ENCODE results near the gene OTUD1.
A peak's percentile ranks its signal among the peaks of the same experiment; 100 is the strongest.

The OTUD1 gene

GRCh38 chr10:23421397-23421796 is 17.5 kb upstream of the OTUD1 start:
- no peak for DNase-seq (ENCODE audit: low read depth)

GRCh38 chr10:23422003-23422411 is 16.9 kb upstream of the OTUD1 start:
- no peak for DNase-seq (ENCODE audit: low read depth)

GRCh38 chr10:23432166-23432565 is 6.7 kb upstream of the OTUD1 start:
- DNase-seq (ENCODE audit: low read depth), result no peak

GRCh38 chr10:23432639-23433038 is 6.2 kb upstream of the OTUD1 start:
- no peak for DNase-seq (ENCODE audit: low read depth)

- no peak for DNase-seq (ENCODE audit: low read depth)
Observed at GRCh38 chr10:23433701-23434100, 5.2 kb upstream of the OTUD1 start.

- no peak for DNase-seq (ENCODE audit: low read depth)
Observed at GRCh38 chr10:23435378-23435777, 3.5 kb upstream of the OTUD1 start.

- DNase-seq (ENCODE audit: low read depth), result no peak
Observed at GRCh38 chr10:23436983-23437382, 1.9 kb upstream of the OTUD1 start.

- no peak for DNase-seq (ENCODE audit: low read depth)
Observed at GRCh38 chr10:23437963-23438546, 820 bp upstream of the OTUD1 start.

- DNase-seq (ENCODE audit: low read depth), result no peak
Observed at GRCh38 chr10:23439452-23439960, 631 bp downstream of the OTUD1 start.

GRCh38 chr10:23439961-23440889 is 1.4 kb downstream of the OTUD1 start:
- DNase-seq (ENCODE audit: low read depth), result peak; percentile 26

- DNase-seq (ENCODE audit: low read depth), result peak; percentile 17
Observed at GRCh38 chr10:23441251-23441650, 2.4 kb downstream of the OTUD1 start.

- DNase-seq (ENCODE audit: low read depth), result peak; percentile 28
Observed at GRCh38 chr10:23442936-23443335, 4.1 kb downstream of the OTUD1 start.

- DNase-seq (ENCODE audit: low read depth), result no peak
Observed at GRCh38 chr10:23445591-23445990, 6.7 kb downstream of the OTUD1 start.

GRCh38 chr10:23448323-23448722 is 9.4 kb downstream of the OTUD1 start:
- DNase-seq (ENCODE audit: low read depth), result no peak

- no peak for DNase-seq (ENCODE audit: low read depth)
Observed at GRCh38 chr10:23448802-23449570, 10.1 kb downstream of the OTUD1 start.

- DNase-seq (ENCODE audit: low read depth), result no peak
Observed at GRCh38 chr10:23452033-23452655, 13.3 kb downstream of the OTUD1 start.

GRCh38 chr10:23453465-23453864 is 14.6 kb downstream of the OTUD1 start:
- no peak for DNase-seq (ENCODE audit: low read depth)

GRCh38 chr10:23457632-23458417 is 18.9 kb downstream of the OTUD1 start:
- no peak for DNase-seq (ENCODE audit: low read depth)

GRCh38 chr10:23459308-23459939 is 20.5 kb downstream of the OTUD1 start:
- no peak for DNase-seq (ENCODE audit: low read depth)

- no peak for DNase-seq (ENCODE audit: low read depth)
Observed at GRCh38 chr10:23461557-23461956, 22.7 kb downstream of the OTUD1 start.

GRCh38 chr10:23467012-23467411 is 28.1 kb downstream of the OTUD1 start:
- DNase-seq (ENCODE audit: low read depth), result no peak
